Measurements from ENCODE around the gene CADM2.

DNA sequence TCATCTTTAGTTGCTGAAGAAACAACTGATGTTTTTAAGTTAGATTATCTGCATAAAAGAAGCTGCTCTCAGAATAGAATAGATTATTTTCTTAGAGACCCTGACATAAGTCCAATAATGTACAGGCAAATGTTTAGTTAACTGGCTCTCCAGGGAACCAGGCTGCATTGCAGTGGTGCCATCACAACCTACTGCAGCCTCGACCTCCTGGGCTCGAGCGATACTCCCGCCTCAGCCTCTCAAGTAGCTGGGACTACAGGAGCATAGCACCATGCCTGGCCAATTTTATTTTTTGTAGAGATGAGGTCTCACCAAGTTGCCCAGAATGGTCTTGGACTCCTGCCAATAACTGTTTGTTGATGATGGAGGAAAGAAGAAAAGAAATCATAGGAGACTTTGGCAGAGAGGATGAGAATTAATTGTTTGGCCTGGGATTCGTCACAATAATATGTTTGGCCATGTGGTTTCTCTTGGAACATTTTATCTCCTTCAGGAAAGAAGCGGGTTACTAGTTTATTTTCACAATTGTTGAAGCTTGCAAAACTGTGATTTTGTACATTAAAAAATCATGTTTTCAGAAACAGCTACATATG lies 429.2 kb downstream of the CADM2 start:
- TF ChIP-seq, protein P1, sequence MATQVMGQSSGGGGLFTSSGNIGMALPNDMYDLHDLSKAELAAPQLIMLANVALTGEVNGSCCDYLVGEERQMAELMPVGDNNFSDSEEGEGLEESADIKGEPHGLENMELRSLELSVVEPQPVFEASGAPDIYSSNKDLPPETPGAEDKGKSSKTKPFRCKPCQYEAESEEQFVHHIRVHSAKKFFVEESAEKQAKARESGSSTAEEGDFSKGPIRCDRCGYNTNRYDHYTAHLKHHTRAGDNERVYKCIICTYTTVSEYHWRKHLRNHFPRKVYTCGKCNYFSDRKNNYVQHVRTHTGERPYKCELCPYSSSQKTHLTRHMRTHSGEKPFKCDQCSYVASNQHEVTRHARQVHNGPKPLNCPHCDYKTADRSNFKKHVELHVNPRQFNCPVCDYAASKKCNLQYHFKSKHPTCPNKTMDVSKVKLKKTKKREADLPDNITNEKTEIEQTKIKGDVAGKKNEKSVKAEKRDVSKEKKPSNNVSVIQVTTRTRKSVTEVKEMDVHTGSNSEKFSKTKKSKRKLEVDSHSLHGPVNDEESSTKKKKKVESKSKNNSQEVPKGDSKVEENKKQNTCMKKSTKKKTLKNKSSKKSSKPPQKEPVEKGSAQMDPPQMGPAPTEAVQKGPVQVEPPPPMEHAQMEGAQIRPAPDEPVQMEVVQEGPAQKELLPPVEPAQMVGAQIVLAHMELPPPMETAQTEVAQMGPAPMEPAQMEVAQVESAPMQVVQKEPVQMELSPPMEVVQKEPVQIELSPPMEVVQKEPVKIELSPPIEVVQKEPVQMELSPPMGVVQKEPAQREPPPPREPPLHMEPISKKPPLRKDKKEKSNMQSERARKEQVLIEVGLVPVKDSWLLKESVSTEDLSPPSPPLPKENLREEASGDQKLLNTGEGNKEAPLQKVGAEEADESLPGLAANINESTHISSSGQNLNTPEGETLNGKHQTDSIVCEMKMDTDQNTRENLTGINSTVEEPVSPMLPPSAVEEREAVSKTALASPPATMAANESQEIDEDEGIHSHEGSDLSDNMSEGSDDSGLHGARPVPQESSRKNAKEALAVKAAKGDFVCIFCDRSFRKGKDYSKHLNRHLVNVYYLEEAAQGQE (tag by site-specific recombination; IDR thresholded peaks at IDR 0.05), result no peak
- TF ChIP-seq, protein P2, sequence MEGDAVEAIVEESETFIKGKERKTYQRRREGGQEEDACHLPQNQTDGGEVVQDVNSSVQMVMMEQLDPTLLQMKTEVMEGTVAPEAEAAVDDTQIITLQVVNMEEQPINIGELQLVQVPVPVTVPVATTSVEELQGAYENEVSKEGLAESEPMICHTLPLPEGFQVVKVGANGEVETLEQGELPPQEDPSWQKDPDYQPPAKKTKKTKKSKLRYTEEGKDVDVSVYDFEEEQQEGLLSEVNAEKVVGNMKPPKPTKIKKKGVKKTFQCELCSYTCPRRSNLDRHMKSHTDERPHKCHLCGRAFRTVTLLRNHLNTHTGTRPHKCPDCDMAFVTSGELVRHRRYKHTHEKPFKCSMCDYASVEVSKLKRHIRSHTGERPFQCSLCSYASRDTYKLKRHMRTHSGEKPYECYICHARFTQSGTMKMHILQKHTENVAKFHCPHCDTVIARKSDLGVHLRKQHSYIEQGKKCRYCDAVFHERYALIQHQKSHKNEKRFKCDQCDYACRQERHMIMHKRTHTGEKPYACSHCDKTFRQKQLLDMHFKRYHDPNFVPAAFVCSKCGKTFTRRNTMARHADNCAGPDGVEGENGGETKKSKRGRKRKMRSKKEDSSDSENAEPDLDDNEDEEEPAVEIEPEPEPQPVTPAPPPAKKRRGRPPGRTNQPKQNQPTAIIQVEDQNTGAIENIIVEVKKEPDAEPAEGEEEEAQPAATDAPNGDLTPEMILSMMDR (tag by site-specific recombination; IDR thresholded peaks at IDR 0.05), result no peak
